ENCODE data around the gene PRSS12. TPM values are rescaled to one million over a fixed set of nuclear protein-coding genes. Genes with fewer than 3 reads are reported as not detected.

PRSS12 gene
- total and polyA plus RNA-seq, 2 experiments from 2014 or later, result 10.0 to 33.6 TPM

DNA sequence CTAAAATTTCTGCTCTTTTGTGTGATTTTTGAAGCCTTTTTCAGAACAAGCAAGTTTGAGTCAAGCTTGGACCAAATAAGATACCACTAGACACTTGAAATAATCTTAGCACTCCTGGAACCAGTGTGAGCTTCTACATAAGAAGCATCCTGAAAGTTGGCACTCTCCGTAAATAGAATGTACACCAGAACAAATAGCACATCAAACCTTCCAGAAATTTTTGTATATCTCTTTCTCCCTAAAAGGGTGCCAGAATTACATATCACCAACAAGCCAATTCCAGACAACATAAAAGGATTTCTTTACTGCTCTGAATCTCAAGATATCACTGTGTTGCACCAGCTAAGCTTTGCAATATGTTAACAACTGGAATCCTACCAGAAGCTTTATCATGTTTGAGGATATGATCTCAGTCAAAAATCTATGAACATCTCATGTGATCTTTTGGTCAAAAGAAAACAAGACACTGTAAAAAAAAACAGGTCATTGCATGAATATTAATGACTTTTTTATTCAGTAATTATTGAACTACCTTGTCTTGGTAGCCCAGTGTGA is 117.2 kb downstream of the PRSS12 start:
- Histone ChIP-seq H3K4me1 (ENCODE audit: insufficient read depth) (no peaks in the 10 kb centered on the region), H3K27ac (no peak overlapping the region), H3K9me2 (ENCODE audit: insufficient read depth) (no peaks in the 10 kb centered on the region), H3K9me3 (ENCODE audit: low read depth) (no peaks in the 10 kb centered on the region), H4K20me1 (ENCODE audit: insufficient read depth) (no peaks in the 10 kb centered on the region), H3K36me3 (ENCODE audit: low read depth) (no peaks in the 10 kb centered on the region), H3K27me3 (replicated peaks; ENCODE audit: insufficient read depth) (peaks cover 8% of the 10 kb centered on the region), H3K4me3 (no peak overlapping the region), H3K79me2 (ENCODE audit: insufficient read depth) (no peaks in the 10 kb centered on the region), H3K9ac (no peak overlapping the region), H2AFZ (no peak overlapping the region), H3F3A (ENCODE audit: insufficient read depth) (no peaks in the 10 kb centered on the region), H3K4me2 (ENCODE audit: unreplicated experiment) (no peak overlapping the region)
- no peak for DNase-seq
- 0 to 16% methylated on average over 1 of the region's 1 CpG for WGBS, 2 experiments (ENCODE audit: low coverage in 1 of 2, low lambda C conversion rate in 2 of 2, missing lambda C conversion rate in 2 of 2)
- TF ChIP-seq EZH2phosphoT487 (IDR thresholded peaks at IDR 0.05; ENCODE audit: insufficient read depth, low read depth), result no peak
- TF ChIP-seq EZH2 (IDR thresholded peaks at IDR 0.05; ENCODE audit: insufficient read depth, poor library complexity, severe bottlenecking), result no peak
- in situ Hi-C loops (cut with MboI), result loop anchor here (25.0 kb wide), 1 partner anchor 1098 kb away; no protein-coding TSS in a partner anchor

Small RNAs within 50 kb of the gene (small RNA-seq; reads per million reads assigned to genes)
- not detected for gene SNORA24 (ENCODE audit: low read depth, low replicate concordance)
